Measurements from ENCODE around the gene LHCGR.

GRCh38 chr2:48715956-48716355, 39.6 kb downstream of the LHCGR start:
- TF ChIP-seq CTCF (IDR thresholded peaks at IDR 0.05): no peak
- no peak for TF ChIP-seq REST (IDR thresholded peaks at IDR 0.05; ENCODE audit: insufficient read depth in 1 of 2, low read depth in 2 of 2, low read length in 1 of 2)
- TF ChIP-seq POLR2AphosphoS5 (IDR thresholded peaks at IDR 0.05; ENCODE audit: low read depth, low read length): no peak
- TF ChIP-seq TCF7L2 (IDR thresholded peaks at IDR 0.05; ENCODE audit: low read depth, low read length): no peak
- no peak for TF ChIP-seq SIN3A (IDR thresholded peaks at IDR 0.05; ENCODE audit: borderline replicate concordance, insufficient read depth, low read depth, low read length)
